Measurements from ENCODE around the gene UNC13A. TPM values are rescaled to one million over a fixed set of nuclear protein-coding genes. Genes with fewer than 3 reads are reported as not detected.

Gene UNC13A
- total and polyA plus RNA-seq, 2 of the 13 experiments (the other 11 are each of a cell fraction or from before 2014, with no cell fraction given): 0.11 to 0.45 TPM

DNA sequence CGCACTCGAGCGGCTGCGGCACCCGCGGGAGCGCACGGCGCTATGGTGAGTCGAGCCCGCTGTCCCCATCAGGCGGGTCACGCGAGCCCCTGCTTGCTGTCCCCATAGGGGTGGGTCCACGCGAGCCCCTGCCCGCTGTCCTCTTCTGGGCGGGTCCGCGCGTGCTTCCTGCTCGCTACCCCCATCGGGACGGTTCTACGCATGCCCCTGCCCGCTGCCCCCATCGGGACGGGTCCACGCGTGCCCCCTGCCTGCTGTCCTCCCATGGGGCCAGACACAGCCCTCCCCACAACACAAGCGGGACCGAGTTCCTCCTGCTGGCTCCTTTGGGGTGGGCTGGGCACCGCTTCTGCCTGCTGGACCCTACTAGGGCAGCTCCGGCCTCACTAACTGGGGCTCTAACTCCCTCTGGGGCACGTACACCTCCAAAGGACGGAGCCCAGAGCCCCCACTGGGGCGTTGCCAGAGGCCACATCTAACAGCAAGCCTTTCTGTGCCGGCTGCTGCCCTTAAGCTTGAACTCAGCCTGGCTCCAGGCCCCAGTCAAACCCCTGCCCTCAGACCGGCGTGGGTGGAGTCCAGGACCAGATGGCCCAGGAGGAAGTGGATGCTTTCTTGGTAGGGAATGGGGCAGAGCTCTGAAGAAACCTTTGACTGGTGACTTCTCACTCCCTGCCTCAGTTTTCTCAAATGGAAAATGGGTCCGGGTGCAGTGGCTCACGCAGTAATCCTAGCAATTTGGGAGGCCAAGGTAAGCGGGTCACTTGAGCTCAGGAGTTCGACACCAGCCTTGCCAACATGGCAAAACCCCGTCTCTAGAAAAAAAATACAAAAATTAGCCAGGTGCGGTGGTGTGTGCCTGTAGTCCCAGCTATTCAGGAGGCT lies 132.0 kb downstream of the UNC13A start (continued):
- TF ChIP-seq, protein P1, sequence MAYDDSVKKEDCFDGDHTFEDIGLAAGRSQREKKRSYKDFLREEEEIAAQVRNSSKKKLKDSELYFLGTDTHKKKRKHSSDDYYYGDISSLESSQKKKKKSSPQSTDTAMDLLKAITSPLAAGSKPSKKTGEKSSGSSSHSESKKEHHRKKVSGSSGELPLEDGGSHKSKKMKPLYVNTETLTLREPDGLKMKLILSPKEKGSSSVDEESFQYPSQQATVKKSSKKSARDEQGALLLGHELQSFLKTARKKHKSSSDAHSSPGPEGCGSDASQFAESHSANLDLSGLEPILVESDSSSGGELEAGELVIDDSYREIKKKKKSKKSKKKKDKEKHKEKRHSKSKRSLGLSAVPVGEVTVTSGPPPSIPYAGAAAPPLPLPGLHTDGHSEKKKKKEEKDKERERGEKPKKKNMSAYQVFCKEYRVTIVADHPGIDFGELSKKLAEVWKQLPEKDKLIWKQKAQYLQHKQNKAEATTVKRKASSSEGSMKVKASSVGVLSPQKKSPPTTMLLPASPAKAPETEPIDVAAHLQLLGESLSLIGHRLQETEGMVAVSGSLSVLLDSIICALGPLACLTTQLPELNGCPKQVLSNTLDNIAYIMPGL (CRISPR knock-in tag; IDR thresholded peaks at IDR 0.05; ENCODE audit: borderline replicate concordance in 1 of 2, low read depth in 1 of 2): peak in 1 of 2 experiments; percentile 77; a peak in 3 of 4 replicates
- 0 out of 2 replicates have a peak, but pooled peaks have one; percentile 14 for TF ChIP-seq FOSL1 (CRISPR knock-in tag; IDR thresholded peaks at IDR 0.05; ENCODE audit: borderline replicate concordance)
- no peak for TF ChIP-seq ZNF24 (IDR thresholded peaks at IDR 0.05)
- TF ChIP-seq ETV6 (CRISPR knock-in tag; conservative IDR thresholded peaks at IDR 0.05): no peak
- TF ChIP-seq, protein P2, sequence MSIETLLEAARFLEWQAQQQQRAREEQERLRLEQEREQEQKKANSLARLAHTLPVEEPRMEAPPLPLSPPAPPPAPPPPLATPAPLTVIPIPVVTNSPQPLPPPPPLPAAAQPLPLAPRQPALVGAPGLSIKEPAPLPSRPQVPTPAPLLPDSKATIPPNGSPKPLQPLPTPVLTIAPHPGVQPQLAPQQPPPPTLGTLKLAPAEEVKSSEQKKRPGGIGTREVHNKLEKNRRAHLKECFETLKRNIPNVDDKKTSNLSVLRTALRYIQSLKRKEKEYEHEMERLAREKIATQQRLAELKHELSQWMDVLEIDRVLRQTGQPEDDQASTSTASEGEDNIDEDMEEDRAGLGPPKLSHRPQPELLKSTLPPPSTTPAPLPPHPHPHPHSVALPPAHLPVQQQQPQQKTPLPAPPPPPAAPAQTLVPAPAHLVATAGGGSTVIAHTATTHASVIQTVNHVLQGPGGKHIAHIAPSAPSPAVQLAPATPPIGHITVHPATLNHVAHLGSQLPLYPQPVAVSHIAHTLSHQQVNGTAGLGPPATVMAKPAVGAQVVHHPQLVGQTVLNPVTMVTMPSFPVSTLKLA (IDR thresholded peaks at IDR 0.05): no peak
- TF ChIP-seq, protein P3, sequence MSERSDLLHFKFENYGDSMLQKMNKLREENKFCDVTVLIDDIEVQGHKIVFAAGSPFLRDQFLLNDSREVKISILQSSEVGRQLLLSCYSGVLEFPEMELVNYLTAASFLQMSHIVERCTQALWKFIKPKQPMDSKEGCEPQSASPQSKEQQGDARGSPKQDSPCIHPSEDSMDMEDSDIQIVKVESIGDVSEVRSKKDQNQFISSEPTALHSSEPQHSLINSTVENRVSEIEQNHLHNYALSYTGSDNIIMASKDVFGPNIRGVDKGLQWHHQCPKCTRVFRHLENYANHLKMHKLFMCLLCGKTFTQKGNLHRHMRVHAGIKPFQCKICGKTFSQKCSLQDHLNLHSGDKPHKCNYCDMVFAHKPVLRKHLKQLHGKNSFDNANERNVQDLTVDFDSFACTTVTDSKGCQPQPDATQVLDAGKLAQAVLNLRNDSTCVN (CRISPR knock-in tag; IDR thresholded peaks at IDR 0.05; ENCODE audit: borderline replicate concordance): no peak; the same call in 1 of the 2 replicates
- TF ChIP-seq, protein P4, sequence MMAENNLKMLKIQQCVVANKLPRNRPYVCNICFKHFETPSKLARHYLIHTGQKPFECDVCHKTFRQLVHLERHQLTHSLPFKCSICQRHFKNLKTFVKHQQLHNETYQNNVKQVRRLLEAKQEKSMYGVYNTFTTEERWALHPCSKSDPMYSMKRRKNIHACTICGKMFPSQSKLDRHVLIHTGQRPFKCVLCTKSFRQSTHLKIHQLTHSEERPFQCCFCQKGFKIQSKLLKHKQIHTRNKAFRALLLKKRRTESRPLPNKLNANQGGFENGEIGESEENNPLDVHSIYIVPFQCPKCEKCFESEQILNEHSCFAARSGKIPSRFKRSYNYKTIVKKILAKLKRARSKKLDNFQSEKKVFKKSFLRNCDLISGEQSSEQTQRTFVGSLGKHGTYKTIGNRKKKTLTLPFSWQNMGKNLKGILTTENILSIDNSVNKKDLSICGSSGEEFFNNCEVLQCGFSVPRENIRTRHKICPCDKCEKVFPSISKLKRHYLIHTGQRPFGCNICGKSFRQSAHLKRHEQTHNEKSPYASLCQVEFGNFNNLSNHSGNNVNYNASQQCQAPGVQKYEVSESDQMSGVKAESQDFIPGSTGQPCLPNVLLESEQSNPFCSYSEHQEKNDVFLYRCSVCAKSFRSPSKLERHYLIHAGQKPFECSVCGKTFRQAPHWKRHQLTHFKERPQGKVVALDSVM (CRISPR knock-in tag; IDR thresholded peaks at IDR 0.05): no peak
- TF ChIP-seq EEA1 (CRISPR knock-in tag; IDR thresholded peaks at IDR 0.05; ENCODE audit: borderline replicate concordance): peak; percentile 87; the same call in 1 of the 2 replicates
- TF ChIP-seq ZFP62 (CRISPR knock-in tag; IDR thresholded peaks at IDR 0.05): no peak
- no peak for TF ChIP-seq MAFK (conservative IDR thresholded peaks at IDR 0.05 in 1 of 2, IDR thresholded peaks at IDR 0.05 in 1 of 2; ENCODE audit: low read length in 2 of 2)
- no peak for TF ChIP-seq KDM5A (IDR thresholded peaks at IDR 0.05; ENCODE audit: borderline replicate concordance, low read length)
- TF ChIP-seq ZFX (CRISPR knock-in tag; IDR thresholded peaks at IDR 0.05; ENCODE audit: low read depth): peak; percentile 67
- TF ChIP-seq KLF16 (CRISPR knock-in tag; IDR thresholded peaks at IDR 0.05): 0 out of 4 replicates have a peak, but pooled peaks of 1 of the 2 experiments have one; percentile 24
- TF ChIP-seq ZC3H13 (CRISPR knock-in tag; IDR thresholded peaks at IDR 0.05): no peak
- no peak for TF ChIP-seq ZNF761 (CRISPR knock-in tag; conservative IDR thresholded peaks at IDR 0.05)
- peak; percentile 48; the same call in 1 of the 2 replicates for TF ChIP-seq ERF (CRISPR knock-in tag; IDR thresholded peaks at IDR 0.05)
- TF ChIP-seq, protein P5, sequence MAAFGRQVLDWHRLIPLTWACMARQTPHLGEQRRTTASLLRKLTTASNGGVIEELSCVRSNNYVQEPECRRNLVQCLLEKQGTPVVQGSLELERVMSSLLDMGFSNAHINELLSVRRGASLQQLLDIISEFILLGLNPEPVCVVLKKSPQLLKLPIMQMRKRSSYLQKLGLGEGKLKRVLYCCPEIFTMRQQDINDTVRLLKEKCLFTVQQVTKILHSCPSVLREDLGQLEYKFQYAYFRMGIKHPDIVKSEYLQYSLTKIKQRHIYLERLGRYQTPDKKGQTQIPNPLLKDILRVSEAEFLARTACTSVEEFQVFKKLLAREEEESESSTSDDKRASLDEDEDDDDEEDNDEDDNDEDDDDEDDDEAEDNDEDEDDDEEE (CRISPR knock-in tag; IDR thresholded peaks at IDR 0.05): no peak
- TF ChIP-seq, protein P6, sequence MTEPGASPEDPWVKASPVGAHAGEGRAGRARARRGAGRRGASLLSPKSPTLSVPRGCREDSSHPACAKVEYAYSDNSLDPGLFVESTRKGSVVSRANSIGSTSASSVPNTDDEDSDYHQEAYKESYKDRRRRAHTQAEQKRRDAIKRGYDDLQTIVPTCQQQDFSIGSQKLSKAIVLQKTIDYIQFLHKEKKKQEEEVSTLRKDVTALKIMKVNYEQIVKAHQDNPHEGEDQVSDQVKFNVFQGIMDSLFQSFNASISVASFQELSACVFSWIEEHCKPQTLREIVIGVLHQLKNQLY (CRISPR knock-in tag; IDR thresholded peaks at IDR 0.05): no peak
- TF ChIP-seq ISX (CRISPR knock-in tag; conservative IDR thresholded peaks at IDR 0.05): no peak
- no peak for TF ChIP-seq RFXANK (CRISPR knock-in tag; IDR thresholded peaks at IDR 0.05)

All from HepG2 (cell line).